Stimulated activated CD4-positive, alpha-beta T cell treated with anti-CD3 and anti-CD28 coated beads, Interleukin-4, amount 100 ng/mL, for 4 hours (primary cell): ENCODE results near the gene SHISA9.
"Not testable (repeated sequence)": the region's sequence is repeated elsewhere in the genome, so short reads cannot be mapped to it uniquely, and the experiment has no call there.

Experiments
- DNase-seq, 2 experiments: peaks; one replicate each; pipeline ENCODE4 v3.0.0-alpha.2; 2020

SHISA9 gene

DNA sequence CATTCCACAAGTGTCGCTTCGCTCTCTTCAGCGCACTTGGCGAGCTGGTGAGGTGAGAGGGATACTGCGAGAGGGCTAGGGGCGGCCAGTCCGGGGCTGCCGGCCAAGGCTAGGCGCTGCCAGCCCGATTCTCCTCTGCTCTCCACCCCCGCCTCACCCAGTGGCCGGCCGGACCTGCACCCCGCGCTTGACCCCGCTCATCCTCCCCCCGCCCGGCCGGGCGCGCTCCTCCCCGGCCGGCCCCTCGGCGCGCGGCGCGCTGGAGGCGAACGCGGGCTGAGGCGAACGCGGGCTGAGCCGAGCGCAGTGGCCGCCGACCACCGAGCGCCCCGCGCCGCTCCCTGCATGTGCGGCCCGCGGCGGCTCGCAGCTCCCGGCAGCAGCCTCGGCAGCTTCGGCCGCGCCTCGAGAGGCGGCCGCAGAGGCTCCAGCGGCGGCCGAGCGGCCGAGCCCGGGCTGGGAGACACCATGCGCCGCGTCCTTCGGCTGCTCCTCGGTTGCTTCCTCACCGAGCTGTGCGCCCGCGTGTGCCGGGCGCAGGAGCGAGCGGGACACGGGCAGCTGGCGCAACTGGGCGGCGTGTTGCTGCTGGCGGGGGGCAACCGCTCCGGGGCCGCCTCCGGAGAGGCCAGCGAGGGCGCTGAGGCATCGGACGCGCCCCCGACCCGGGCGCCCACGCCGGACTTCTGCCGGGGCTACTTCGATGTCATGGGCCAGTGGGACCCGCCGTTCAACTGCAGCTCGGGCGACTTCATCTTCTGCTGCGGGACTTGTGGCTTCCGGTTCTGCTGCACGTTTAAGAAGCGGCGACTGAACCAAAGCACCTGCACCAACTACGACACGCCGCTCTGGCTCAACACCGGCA lies at the start of gene SHISA9:
Gene SHISA9 (plus strand): TSS at position 2 of the 865 bp plus-strand sequence.
- DNase-seq: no peak

DNA sequence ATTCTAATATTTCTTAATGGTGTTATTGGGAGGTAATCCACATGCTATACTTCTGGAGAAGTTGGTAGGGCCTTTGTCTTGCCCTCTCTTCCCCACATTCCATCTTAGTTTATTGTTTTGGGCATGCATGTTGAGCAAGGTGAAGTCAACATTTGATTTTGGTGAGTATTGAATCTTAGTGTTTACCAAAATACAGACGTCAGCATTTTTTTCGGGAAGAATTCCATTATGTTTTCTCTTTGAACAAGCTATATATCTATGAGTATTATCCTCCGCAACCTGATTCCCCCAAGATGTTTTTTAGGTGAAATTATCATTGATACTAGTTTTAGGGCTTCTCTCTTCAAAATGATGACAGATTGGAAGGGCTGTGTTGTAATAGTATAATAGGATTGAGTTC lies 47.4 kb upstream of the SHISA9 start:
- DNase-seq: no peak

DNA sequence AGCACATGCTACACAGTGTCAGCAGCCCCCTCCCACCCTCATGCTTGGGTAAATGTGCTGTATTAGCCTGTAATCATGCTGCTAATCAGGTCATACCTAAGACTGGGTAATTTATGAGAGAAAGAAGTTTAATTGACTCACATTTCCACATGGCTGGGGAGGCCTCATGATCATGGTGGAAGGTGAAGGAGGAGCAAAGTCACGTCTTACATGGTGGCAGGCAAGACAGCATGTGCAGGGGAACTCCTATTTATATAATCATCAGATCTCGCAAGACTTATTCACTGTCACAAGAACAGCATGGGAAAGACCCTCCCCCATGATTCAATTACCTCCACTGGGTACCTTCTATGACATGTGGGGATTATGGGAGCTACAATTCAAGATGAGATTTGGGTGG lies 44.0 kb upstream of the SHISA9 start:
- DNase-seq: not testable (repeated sequence)

DNA sequence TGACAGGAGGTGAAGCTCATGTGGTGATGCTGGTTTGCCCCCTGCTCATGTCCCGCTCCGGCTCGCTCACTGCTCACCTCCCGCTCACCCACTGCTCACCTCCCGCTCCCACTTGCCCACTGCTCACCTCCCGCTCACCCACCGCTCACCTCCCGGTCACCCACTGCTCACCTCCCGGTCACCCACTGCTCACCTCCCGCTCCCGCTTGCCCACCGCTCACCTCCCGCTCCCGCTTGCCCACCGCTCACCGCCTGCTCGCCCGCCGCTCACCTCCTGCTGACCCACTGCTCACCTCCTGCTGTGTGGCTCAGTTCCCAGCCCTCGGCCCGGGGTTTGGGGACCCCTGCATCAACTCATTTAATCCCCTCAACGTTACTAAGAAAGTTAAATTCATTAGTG lies 39.1 kb upstream of the SHISA9 start:
- no peak for DNase-seq

DNA sequence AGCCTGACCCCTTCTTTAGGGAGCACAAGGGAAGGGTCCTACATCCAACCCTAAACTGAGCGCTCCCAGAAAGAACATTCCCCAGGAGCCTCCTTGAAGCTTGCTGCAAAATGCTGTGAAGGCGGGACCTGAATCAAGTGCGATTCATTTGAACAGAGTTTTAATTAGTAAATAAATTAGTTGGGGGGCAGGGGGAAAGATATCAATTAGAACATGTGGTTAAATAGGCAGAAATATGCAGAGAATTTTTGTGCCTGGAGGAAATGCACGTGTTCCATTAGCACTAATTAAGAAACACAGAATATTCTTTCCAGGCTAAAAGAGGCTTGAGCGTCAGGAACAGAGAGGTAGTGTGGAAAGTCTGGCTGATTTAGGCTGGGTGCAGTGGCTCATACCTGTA lies 38.5 kb upstream of the SHISA9 start:
- no peak for DNase-seq

DNA sequence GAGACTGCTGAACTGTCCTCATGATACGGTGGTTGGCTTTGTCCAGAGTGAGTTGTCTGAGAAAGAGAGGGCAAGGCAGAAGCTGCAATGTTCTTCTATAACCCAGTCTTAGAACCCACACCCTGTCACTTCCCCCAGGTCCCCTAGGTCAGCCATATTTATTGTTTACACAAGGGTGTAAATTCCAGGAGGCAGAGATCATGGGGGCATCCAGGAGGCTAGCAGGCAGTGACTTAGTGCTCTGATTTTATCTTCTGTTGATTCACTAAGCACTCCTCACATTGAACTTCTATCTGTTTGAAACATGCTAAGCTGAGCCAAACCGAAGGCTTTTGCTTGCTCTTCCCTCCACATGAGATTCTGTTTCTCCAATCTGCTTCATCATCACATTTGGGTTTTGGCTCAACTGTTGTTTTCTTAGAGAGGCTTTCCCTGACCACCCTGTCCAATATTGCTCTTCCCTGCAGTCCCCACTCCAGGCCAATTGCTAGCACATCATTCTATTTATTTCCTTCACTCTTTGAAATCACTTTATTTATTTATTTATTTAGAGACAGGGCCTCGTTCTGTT lies 34.3 kb upstream of the SHISA9 start:
- no peak for DNase-seq

DNA sequence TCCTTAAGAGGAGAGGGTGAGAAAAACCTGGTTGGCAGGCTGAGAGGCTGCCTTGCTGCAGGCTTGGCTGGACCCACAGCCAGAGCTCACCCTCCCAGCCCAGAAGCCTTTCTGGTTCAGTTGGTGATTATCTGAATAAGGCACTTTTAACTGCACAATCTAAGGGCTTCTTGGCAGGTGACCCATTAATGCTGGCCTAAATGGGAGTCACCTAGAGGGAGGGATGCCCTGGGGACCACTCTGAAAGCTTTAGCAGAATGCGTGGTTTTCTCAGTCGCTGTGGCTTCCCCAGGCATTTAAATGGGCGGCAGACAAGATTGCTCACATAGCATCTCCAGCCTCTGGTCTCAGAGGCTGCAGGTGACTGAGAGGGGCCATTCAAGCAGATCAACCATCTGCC lies 33.2 kb upstream of the SHISA9 start:
- no peak for DNase-seq

DNA sequence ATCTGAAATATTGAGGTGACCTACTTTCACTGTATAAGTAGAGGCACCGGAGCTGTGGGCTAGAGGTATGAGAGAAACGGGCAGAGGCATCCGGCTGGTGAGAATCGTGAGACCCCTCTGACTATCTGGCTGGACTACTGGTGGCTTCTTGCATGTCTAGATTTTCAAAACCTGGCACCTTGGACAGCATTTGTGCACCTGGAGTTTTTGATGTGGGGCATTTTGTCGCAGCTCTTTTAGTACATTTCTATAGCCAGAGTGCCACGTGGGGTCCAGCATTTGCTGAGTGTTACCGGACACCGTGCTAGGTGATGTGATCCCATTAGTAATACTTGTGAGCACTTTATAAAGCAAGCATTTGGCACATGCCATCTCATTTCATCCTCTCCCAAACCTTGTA lies 32.6 kb upstream of the SHISA9 start:
- no peak for DNase-seq

DNA sequence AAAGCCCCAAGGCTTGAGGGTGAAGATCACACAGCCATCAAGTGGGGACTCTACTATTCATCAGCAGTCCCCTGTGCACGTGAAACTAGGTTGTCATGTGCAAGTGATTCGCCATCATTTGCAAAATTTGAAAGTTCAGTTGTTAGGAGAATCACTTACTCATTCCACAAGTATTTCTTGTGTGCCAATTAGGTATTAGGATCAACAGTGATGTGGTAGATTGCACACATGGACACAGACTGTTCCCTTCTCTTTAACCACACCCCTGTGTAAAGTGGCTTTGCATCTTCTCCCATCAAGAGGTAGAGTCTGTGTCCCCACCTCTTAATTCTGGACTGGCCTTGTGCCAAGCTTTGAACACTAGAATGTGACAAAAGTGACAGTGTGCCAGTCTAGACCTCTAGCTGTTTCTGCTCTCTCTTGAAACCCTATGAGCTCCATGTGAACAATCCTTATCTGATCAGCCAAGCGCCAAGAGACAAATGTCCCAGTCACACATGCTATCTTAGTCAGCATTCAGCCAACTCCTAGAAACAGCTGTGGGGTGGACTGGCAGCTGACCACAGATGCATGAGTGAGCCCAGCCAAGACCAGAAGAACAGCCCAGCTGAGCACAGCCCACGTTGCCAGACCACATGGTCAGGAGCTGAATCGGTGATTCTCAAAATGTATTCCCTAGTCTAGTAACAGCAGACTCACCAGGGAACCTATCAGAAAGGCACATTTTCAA lies 31.5 kb upstream of the SHISA9 start:
- DNase-seq: no peak

DNA sequence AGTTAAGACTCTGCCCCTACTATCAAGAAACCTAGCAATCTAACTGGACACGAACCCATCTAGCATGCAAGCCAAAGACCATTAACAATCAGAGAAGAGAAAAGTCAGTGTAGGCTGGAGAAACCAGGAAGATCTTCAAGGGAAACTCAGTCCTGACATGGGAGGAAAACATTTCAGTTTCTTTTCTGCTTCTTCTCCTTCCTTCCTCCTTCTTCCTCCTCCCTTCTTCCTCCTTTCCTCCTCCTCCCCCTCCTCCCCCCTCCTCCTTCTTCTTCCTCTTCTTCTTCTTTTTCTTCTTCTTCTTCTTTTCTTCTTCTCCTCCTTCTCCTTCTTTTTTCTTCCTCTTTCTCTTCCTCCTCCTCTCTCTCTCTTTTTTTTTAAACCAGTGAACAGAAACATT lies 29.6 kb upstream of the SHISA9 start:
- no peak for DNase-seq

DNA sequence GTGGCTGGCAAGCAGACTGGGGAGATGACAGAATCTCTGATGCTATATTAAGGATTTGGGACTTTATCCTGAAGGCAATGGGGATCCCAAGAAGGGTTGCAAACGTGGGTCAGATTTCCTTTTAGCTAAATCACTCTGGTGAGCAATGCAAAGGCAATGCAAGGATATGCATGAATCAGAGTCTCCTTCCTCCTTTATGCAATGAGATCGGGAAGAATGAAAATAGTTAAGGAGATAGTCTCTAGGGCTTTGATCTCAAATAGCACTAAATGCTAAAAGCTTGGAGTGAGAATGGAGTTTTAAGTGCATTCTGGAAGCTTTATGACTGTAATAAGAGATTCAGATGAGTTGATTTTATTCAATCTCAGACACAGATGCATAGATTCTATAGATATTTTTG lies 27.2 kb upstream of the SHISA9 start:
- DNase-seq: no peak

DNA sequence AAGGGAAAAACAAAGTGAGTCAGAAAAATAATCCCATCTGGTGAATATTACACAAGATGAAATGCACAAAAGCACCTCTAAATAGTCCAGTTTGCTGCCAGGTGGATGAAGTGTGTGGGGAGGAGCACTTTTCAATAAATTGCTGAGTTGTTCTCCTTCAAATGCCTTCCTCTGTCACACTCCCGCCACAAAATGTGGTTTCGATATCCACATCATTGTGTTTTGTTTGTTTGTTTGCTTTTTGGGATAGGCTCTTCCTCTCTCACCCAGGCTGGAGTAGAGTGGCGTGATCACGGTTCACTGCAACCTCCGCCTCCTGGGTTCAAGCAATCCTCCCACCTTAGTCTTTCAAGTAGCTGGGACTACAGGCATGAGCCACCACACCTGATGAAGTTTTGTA lies 24.6 kb upstream of the SHISA9 start:
- no peak for DNase-seq

DNA sequence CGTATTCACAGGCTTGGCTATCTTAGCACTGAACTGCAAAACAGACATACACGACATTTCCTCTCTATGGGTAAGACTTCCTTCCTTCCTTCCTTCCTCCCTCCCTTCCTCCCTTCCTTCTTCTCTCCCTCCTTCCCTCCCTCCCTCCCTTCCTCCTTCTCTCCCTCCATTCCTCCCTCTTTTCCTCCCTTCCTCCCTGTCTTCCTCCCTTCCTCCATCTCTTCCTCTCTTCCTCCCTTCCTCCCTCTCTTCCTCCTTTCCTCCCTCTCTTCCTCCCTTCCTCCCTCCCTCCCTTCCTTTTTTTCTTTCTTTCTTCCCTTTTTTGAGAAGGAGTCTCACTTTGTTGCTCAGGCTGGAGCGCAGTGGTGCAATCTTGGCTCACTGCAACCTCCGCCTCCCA lies 22.4 kb upstream of the SHISA9 start:
- DNase-seq: no peak

DNA sequence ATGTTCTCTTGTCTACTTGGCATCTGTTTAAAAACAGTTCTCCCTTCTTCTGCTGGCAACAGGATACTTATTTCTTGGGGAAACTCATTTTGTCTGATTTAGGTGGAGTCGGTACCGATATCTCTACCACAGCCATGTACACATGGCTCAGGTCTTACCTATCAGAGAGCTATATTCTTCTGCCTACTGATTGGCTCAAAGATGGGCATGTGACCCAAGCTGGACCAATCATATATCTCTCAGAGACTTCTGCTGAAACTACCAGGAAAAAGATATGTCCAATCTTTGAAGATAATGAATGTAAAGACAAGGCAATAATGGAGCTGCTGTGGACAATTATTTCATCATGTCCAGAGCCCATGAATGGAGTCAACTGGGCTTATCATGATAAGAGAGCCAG lies 21.6 kb upstream of the SHISA9 start:
- no peak for DNase-seq

DNA sequence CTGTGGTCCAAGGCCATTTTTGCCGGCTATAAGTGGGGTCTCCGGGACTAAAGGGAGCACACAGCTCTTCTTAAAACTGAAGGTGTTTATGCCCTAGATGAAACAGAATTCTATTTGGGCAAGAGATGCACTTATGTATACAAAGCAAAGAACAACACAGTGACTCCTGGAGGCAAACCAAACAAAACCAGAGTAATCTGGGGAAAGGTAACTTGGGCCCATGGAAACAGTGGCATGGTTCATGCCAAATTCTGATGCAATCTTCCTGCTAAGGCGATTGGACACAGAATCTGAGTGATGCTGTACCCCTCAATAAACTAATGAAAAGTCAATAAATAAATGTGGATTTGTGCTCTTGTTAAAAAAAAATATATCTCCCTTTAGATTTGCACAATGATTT lies 20.2 kb upstream of the SHISA9 start:
- DNase-seq: no peak

DNA sequence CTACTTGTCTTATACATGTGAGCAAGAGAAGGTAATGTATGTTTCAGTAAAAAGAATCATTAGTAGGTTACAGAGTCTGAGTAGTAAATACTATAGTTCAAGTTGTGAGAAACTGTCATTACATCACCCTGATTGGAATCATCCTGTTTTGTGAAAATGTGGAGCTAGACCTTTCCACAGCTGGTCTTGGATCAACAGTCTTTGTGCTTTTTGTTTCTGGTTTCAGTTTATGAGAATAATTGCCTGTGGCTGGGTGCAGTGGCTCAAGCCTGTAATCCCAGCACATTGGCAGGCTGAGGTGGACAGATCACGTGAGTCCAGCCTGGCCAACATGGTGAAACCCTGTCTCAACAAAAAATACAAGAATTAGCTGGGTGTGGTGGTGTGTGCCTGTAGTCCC lies 19.7 kb upstream of the SHISA9 start:
- no peak for DNase-seq

DNA sequence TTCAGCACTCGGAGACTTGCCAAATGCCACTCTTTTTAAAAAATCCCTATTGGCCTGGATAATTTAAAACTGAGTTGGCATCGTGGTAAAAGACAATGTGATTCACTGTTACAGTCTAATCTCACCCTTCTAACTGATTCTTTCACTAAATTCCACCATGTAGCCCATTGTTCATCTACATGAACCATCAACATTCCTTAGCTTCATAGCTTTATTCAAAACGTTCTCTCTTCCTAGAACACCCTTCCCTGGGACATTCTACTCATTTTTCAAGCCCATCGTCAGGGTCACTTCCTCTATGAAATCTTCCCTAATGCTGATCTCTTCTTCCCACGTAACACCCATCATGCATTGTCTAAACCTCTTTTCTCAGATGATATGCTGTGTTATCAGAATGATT lies 15.7 kb upstream of the SHISA9 start:
- no peak for DNase-seq

DNA sequence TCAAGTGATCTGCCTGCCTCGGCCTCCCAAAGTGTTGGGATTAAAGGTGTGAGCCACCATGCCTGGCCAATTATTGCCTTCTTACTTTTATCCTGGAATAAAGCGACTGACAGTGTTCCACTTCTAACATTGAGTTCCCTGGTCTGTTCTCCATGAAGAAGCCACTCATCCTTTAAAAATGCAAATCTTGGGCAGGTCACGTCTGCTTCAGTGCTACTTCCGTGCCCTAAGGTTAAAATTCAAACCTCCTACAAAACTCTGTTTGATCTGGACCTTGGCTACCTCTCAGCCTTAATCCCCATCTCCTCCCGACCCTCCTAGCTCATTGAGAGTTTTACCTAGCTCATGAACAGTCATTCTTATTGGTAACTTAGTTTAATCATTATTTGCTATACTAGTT lies 9.6 kb upstream of the SHISA9 start:
- no peak for DNase-seq

DNA sequence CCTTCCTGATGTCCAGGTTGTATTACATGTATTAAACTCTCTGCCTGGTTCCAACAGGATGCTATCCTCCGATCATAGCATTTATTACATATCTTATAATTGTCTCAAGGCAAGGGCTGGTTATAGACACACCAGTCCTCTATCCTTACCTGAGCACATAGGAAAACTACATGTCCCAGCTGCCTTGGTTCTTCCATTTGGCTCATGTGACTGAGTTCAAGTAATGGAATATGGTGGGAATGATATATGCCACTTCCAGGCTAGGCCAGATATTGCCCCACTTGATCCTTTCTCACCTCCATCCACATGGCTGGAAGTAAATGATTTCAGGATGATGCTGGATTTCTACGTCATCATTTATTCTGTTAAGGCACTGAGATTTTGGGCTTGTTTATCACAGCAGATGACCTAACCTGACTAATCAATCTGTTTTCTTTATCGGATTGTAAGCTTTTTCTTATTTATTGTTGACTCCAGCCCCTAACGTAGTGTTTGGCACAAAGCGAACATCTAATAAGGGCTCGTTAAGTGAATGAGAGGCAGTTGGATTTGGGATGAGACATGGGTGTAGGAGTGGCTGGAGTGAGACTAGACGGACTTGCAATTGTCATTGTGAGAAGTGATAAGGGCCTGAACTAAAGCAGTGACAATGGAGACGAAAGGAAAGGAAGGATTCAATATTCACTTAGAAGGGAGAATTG lies 8.2 kb upstream of the SHISA9 start:
- no peak for DNase-seq

DNA sequence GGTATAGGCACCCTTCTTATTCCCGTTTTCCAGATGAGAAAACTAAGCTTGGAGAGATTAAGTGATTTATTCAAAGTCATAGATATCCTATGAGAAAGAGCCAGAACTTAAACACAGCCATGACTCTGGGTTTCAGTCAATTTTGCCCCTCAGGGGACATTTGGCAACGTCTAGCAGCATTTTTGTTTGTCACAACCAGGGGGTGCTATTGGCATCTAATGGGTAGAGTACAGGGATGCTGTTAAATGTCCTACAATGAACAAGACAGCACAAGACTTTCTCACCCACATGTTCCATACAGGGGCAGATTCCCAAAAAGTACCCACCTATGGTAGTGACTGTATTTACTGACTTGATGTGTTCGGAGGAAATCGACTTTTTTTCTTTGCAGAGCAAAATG lies 4.8 kb upstream of the SHISA9 start:
- no peak for DNase-seq

DNA sequence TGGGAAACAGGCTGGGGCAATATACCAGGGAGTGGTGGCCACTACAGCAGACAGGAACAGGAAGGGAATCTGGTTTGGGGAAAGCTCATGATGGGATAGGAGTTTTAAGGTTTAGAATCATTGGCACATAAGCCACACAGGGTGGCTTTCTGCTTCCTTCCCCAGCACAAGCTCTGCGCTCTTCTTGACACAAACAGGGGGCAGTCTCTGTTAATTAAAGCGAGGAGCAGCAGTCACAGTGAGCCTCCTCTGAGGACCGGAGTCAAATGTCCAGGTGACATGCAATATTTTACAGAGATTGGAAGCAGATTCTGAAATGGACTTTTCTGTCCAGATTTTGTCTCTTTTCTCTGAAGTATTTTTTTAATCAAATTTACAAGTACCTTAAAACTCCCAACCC lies 2.8 kb upstream of the SHISA9 start:
- no peak for DNase-seq

DNA sequence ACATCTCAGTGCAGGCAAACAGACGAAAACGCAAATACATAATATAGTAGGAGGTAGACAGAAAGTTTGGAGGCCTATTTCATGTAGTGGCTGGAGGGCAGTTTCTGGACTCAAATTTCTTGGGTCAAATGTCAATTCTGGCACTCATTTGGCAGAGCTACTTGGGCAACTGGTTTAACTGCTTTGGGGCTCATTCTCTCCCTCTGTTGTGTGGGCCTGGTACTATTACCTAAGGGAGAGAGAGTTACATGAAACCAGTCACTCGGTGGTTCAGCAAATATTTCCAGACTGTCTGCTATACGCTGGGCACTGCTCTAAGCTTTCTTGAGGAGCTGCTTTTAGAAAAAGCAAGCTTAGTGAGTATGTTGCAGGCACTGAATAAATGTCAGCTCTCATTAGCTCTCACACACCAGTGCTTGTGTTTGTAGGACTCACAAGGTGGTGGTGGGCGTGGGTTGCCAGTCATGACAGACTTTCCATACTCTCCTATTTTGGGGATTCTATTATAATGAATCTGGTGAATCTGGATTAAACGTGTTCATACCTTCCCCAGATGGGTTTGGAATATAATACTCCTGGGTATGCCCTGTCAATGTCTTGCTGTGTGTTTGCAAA lies 1.8 kb upstream of the SHISA9 start:
- no peak for DNase-seq

DNA sequence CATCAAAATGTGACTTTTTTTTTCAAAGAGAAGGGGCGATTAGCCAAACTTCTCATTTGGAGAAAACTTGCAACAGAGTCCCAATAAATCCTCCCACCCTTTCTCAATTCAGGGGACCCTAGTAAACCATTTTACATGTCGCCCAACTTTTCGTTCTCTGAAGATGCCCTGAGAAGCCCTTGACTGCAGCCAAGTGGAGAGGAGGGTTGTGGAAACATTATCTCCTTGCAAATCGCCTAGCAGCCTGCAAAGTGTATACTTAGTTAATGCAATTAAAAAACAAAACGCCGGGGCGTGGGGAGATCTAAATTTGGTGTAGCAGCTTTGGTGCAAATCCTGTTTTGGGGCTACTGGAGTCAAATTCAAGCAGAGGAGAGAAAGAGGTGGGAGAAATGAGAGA lies 1.2 kb upstream of the SHISA9 start:
- DNase-seq: no peak
